ENCODE results near the gene BRD1.

GRCh38 chr22:49810363-49811019 lies 17.2 kb downstream of the BRD1 start:
- TF ChIP-seq POLR2A (IDR thresholded peaks at IDR 0.05) (no peak), CTCF (IDR thresholded peaks at IDR 0.05) (no peak)
